Stimulated activated CD8-positive, alpha-beta memory T cell treated with anti-CD3 and anti-CD28 coated beads, Interleukin-12 subunit alpha, Interleukin-12 subunit beta, amount 100 ng/mL, for 24 hours (primary cell): ENCODE results near the gene SMOC2.

ENCODE experiments used
- DNase-seq: peaks from one replicate; pipeline ENCODE4 v3.0.0-alpha.2; 2020; ENCODE audit errors: extremely low read depth

The SMOC2 gene

GRCh38 chr6:168516944-168517741 lies 76.2 kb downstream of the SMOC2 start:
- no peak for DNase-seq

- DNase-seq, result no peak
Observed at GRCh38 chr6:168517742-168518347, 76.9 kb downstream of the SMOC2 start.

- no peak for DNase-seq
Observed at GRCh38 chr6:168518348-168518745, 77.4 kb downstream of the SMOC2 start.

- no peak for DNase-seq
Observed at GRCh38 chr6:168518867-168519266, 77.9 kb downstream of the SMOC2 start.

- no peak for DNase-seq
Observed at GRCh38 chr6:168520233-168520632, 79.2 kb downstream of the SMOC2 start.

GRCh38 chr6:168524571-168525001 lies 83.6 kb downstream of the SMOC2 start:
- no peak for DNase-seq

- no peak for DNase-seq
Observed at GRCh38 chr6:168525114-168525513, 84.1 kb downstream of the SMOC2 start.

GRCh38 chr6:168525926-168526630 lies 85.1 kb downstream of the SMOC2 start:
- no peak for DNase-seq

- DNase-seq, result no peak
Observed at GRCh38 chr6:168526841-168527281, 85.9 kb downstream of the SMOC2 start.

- DNase-seq, result no peak
Observed at GRCh38 chr6:168527451-168528210, 86.6 kb downstream of the SMOC2 start.

GRCh38 chr6:168528474-168529095 lies 87.6 kb downstream of the SMOC2 start:
- no peak for DNase-seq

GRCh38 chr6:168529214-168529613 lies 88.2 kb downstream of the SMOC2 start:
- no peak for DNase-seq

- no peak for DNase-seq
Observed at GRCh38 chr6:168530653-168531071, 89.7 kb downstream of the SMOC2 start.

- DNase-seq, result no peak
Observed at GRCh38 chr6:168532070-168532469, 91.1 kb downstream of the SMOC2 start.

- DNase-seq, result no peak
Observed at GRCh38 chr6:168533414-168533813, 92.4 kb downstream of the SMOC2 start.

- no peak for DNase-seq
Observed at GRCh38 chr6:168534265-168534664, 93.3 kb downstream of the SMOC2 start.

- DNase-seq, result no peak
Observed at GRCh38 chr6:168535711-168536110, 94.7 kb downstream of the SMOC2 start.

- no peak for DNase-seq
Observed at GRCh38 chr6:168536196-168536595, 95.2 kb downstream of the SMOC2 start.

- no peak for DNase-seq
Observed at GRCh38 chr6:168536665-168537539, 95.9 kb downstream of the SMOC2 start.

GRCh38 chr6:168537540-168537884 lies 96.5 kb downstream of the SMOC2 start:
- no peak for DNase-seq
